ENCODE results near the gene PEX14. TPM values are rescaled to one million over a fixed set of nuclear protein-coding genes. Genes with fewer than 3 reads are reported as not detected.

The PEX14 gene
- total and polyA plus RNA-seq, 5 donors from 2014 or later: 3.5 to 22.4 (median 4.9) TPM

- ATAC-seq (ENCODE audit: low read depth in 2 of 2) (no peak), DNase-seq (no peak)
- Mint-ChIP-seq H3K4me1 (peaks cover 9 to 23% (median 19%) of the 10 kb centered on the region in 4 donors), H3K27ac (no peak overlapping the region), H3K9me3 (no peaks in the 10 kb centered on the region), H3K27me3 (no peaks in the 10 kb centered on the region), H3K4me3 (no peak overlapping the region), H3K36me3 (peaks cover 48% of the 10 kb centered on the region)
- Histone ChIP-seq H3K4me3 (ENCODE audit: low read depth, low read length) (no peak overlapping the region), H3K27ac (ENCODE audit: insufficient read depth, low read length, poor library complexity, severe bottlenecking) (no peak overlapping the region), H3K4me1 (ENCODE audit: control insufficient read depth, insufficient read depth, low read length, poor library complexity, severe bottlenecking) (peaks cover 7% of the 10 kb centered on the region), H3K27me3 (ENCODE audit: control insufficient read depth, insufficient read depth, low read length) (no peaks in the 10 kb centered on the region), H3K9me3 (ENCODE audit: control insufficient read depth in 2 of 2, low read length in 2 of 2) (no peaks in the 10 kb centered on the region), H3K36me3 (ENCODE audit: control insufficient read depth, insufficient read depth, low read length) (peaks cover 47% of the 10 kb centered on the region)
Observed at GRCh38 chr1:10540277-10541005, 65.7 kb downstream of the PEX14 start.

GRCh38 chr1:10541286-10541685 lies 66.5 kb downstream of the PEX14 start:
- peaks cover 42% of the 10 kb centered on the region for H3K36me3 Mint-ChIP-seq
- H3K27ac ChIP-seq (ENCODE audit: insufficient read depth, low read length, poor library complexity, severe bottlenecking): no peak overlapping the region
- H3K27me3 ChIP-seq (ENCODE audit: control insufficient read depth, insufficient read depth, low read length): no peaks in the 10 kb centered on the region
- no peaks in the 10 kb centered on the region for H3K9me3 ChIP-seq (ENCODE audit: control insufficient read depth in 2 of 2, low read length in 2 of 2)
- no peak overlapping the region for H3K27ac Mint-ChIP-seq
- ATAC-seq (ENCODE audit: low read depth in 2 of 2): no peak
- H3K4me3 Mint-ChIP-seq: no peak overlapping the region
- DNase-seq: no peak
- peaks cover 7% of the 10 kb centered on the region for H3K4me1 ChIP-seq (ENCODE audit: control insufficient read depth, insufficient read depth, low read length, poor library complexity, severe bottlenecking)
- H3K9me3 Mint-ChIP-seq: no peaks in the 10 kb centered on the region
- no peak overlapping the region for H3K4me3 ChIP-seq (ENCODE audit: low read depth, low read length)
- H3K36me3 ChIP-seq (ENCODE audit: control insufficient read depth, insufficient read depth, low read length): peaks cover 43% of the 10 kb centered on the region
- no peaks in the 10 kb centered on the region for H3K27me3 Mint-ChIP-seq
- peaks cover 9 to 23% (median 19%) of the 10 kb centered on the region in 4 donors for H3K4me1 Mint-ChIP-seq

- Histone ChIP-seq H3K4me3 (ENCODE audit: low read depth, low read length) (no peak overlapping the region), H3K9me3 (ENCODE audit: control insufficient read depth in 2 of 2, low read length in 2 of 2) (no peaks in the 10 kb centered on the region), H3K36me3 (ENCODE audit: control insufficient read depth, insufficient read depth, low read length) (peaks cover 23% of the 10 kb centered on the region), H3K27me3 (ENCODE audit: control insufficient read depth, insufficient read depth, low read length) (no peaks in the 10 kb centered on the region), H3K27ac (ENCODE audit: insufficient read depth, low read length, poor library complexity, severe bottlenecking) (no peak overlapping the region), H3K4me1 (ENCODE audit: control insufficient read depth, insufficient read depth, low read length, poor library complexity, severe bottlenecking) (peaks cover 7% of the 10 kb centered on the region)
- Mint-ChIP-seq H3K9me3 (no peaks in the 10 kb centered on the region), H3K27me3 (no peaks in the 10 kb centered on the region), H3K4me1 (peaks cover 14 to 34% (median 24%) of the 10 kb centered on the region in 4 donors), H3K27ac (peak overlapping the region in 1 of 3 donors; percentile 20), H3K36me3 (peaks cover 24% of the 10 kb centered on the region), H3K4me3 (peak overlapping the region in 1 of 4 donors; percentile 8)
- ATAC-seq (ENCODE audit: low read depth in 2 of 2) (peak; percentile 45 to 52), DNase-seq (peak in 2 of 3 donors; percentile 10 to 32)
Observed at GRCh38 chr1:10544239-10544638, 69.5 kb downstream of the PEX14 start.

DNA sequence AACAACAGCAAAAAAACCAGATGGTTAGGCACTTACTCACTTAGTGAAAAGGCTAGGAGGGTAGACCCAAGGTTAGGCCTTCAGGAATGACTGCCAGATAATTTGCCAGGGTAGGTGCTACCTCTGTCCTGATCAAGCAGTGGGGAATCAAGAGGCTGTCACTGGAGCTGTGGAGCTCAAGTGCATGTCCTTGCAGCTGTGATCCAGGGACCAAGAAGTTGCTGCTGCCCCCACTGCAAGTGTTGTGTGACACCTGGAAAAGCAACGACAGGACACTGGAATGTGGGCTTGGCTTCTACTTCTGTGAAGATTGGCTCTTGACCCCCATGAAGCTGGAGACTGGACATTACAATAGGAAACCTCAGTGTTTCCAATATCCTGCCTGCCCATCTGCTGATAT lies 72.1 kb downstream of the PEX14 start:
- H3K4me1 Mint-ChIP-seq: peaks cover 14 to 42% (median 26%) of the 10 kb centered on the region in 4 donors
- H3K27me3 ChIP-seq (ENCODE audit: control insufficient read depth, insufficient read depth, low read length): no peaks in the 10 kb centered on the region
- H3K27ac ChIP-seq (ENCODE audit: insufficient read depth, low read length, poor library complexity, severe bottlenecking): no peak overlapping the region
- H3K9me3 ChIP-seq (ENCODE audit: control insufficient read depth in 2 of 2, low read length in 2 of 2): no peaks in the 10 kb centered on the region
- no peaks in the 10 kb centered on the region for H3K27me3 Mint-ChIP-seq
- ATAC-seq (ENCODE audit: low read depth in 2 of 2): no peak
- H3K4me1 ChIP-seq (ENCODE audit: control insufficient read depth, insufficient read depth, low read length, poor library complexity, severe bottlenecking): peaks cover 7% of the 10 kb centered on the region
- no peak for DNase-seq
- no peaks in the 10 kb centered on the region for H3K9me3 Mint-ChIP-seq
- H3K27ac Mint-ChIP-seq: no peak overlapping the region
- no peak overlapping the region for H3K4me3 ChIP-seq (ENCODE audit: low read depth, low read length)
- H3K36me3 Mint-ChIP-seq: peaks cover 15% of the 10 kb centered on the region
- peaks cover 14% of the 10 kb centered on the region for H3K36me3 ChIP-seq (ENCODE audit: control insufficient read depth, insufficient read depth, low read length)
- no peak overlapping the region for H3K4me3 Mint-ChIP-seq

GRCh38 chr1:10549904-10550664 lies 75.3 kb downstream of the PEX14 start:
- no peaks in the 10 kb centered on the region for H3K27me3 ChIP-seq (ENCODE audit: control insufficient read depth, insufficient read depth, low read length)
- no peak overlapping the region for H3K27ac ChIP-seq (ENCODE audit: insufficient read depth, low read length, poor library complexity, severe bottlenecking)
- Mint-ChIP-seq H3K9me3 (no peaks in the 10 kb centered on the region), H3K4me3 (no peak overlapping the region), H3K36me3 (peaks cover 10% of the 10 kb centered on the region), H3K27me3 (no peaks in the 10 kb centered on the region), H3K4me1 (peaks cover 7 to 19% (median 17%) of the 10 kb centered on the region in 4 donors), H3K27ac (peak overlapping the region in 1 of 3 donors; percentile 47)
- ATAC-seq (ENCODE audit: low read depth in 2 of 2): no peak
- no peak for DNase-seq
- no peaks in the 10 kb centered on the region for H3K9me3 ChIP-seq (ENCODE audit: control insufficient read depth in 2 of 2, low read length in 2 of 2)
- H3K36me3 ChIP-seq (ENCODE audit: control insufficient read depth, insufficient read depth, low read length): peaks cover 5% of the 10 kb centered on the region
- H3K4me1 ChIP-seq (ENCODE audit: control insufficient read depth, insufficient read depth, low read length, poor library complexity, severe bottlenecking): no peaks in the 10 kb centered on the region
- H3K4me3 ChIP-seq (ENCODE audit: low read depth, low read length): no peak overlapping the region

DNA sequence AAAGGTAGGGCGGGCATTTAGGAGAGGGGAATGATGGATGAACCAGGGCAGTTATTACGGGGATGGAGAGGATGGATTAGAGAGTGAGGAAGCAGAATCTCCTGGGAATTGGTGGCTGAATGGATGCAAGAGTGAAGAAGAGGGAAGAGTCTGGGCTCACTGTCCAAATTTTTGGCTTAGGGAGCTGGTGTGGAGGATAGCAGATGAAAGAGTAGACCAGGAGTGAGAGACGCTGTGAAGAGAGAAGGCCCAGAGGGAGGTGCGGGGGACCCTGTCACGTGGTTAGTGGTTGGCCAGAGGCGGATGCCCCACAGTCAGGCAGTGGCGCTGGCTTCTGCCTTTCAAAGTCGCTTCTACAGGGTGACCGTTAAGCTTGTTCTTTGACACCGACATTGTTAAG lies 78.4 kb downstream of the PEX14 start:
- Mint-ChIP-seq H3K9me3 (no peaks in the 10 kb centered on the region), H3K36me3 (peaks cover 16% of the 10 kb centered on the region), H3K27ac (peak overlapping the region in 1 of 3 donors; percentile 82), H3K4me1 (peaks cover 3 to 26% (median 18%) of the 10 kb centered on the region in 4 donors), H3K4me3 (no peak overlapping the region), H3K27me3 (no peaks in the 10 kb centered on the region)
- Histone ChIP-seq H3K36me3 (ENCODE audit: control insufficient read depth, insufficient read depth, low read length) (peaks cover 5% of the 10 kb centered on the region), H3K27me3 (ENCODE audit: control insufficient read depth, insufficient read depth, low read length) (no peaks in the 10 kb centered on the region), H3K27ac (ENCODE audit: insufficient read depth, low read length, poor library complexity, severe bottlenecking) (no peak overlapping the region), H3K4me3 (ENCODE audit: low read depth, low read length) (no peak overlapping the region), H3K9me3 (ENCODE audit: control insufficient read depth in 2 of 2, low read length in 2 of 2) (no peaks in the 10 kb centered on the region), H3K4me1 (ENCODE audit: control insufficient read depth, insufficient read depth, low read length, poor library complexity, severe bottlenecking) (no peaks in the 10 kb centered on the region)
- ATAC-seq (ENCODE audit: low read depth in 2 of 2) (no peak), DNase-seq (no peak)

DNA sequence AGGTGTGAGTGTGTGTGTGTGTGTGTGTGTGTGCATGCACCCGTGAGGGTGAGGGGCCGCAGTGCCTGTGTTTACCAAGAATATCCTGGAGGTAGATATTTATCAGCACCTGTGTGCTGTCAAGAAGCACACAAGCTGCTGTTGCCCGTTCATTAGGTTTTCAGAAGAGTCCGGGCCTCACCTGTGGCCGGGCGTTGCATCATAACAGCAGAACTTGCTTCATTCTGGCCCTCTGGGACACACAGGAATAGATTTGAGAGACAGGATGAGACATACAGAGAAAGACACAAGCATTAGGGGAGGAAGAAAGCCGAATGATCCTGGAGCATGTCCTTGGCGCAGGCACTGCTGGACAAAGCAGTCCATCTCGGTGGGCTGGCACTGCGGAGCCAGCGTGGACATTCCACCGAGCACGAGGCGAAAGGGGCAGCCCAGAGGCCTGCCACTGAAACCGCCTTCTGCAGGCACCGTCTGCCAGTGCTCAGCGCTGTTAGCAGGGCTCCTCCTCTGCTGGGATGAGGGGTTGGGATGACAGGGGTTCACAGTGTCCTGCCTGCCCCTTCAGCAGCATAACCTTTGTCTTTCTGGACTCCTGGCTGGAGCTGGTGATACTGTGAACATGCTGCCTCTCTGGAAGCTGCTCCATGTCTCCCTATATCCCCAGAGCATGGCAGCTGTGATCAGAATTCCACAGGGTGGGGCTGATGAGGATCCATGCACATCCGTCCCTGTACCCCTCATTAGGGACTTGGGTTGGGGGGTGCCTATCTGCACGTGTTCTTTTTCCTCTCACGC lies 81.1 kb downstream of the PEX14 start:
- peak overlapping the region in 1 of 3 donors; percentile 1 for H3K27ac Mint-ChIP-seq
- Histone ChIP-seq H3K4me3 (ENCODE audit: low read depth, low read length) (no peak overlapping the region), H3K9me3 (ENCODE audit: control insufficient read depth in 2 of 2, low read length in 2 of 2) (no peaks in the 10 kb centered on the region), H3K4me1 (ENCODE audit: control insufficient read depth, insufficient read depth, low read length, poor library complexity, severe bottlenecking) (no peaks in the 10 kb centered on the region), H3K27ac (ENCODE audit: insufficient read depth, low read length, poor library complexity, severe bottlenecking) (no peak overlapping the region), H3K36me3 (ENCODE audit: control insufficient read depth, insufficient read depth, low read length) (no peaks in the 10 kb centered on the region), H3K27me3 (ENCODE audit: control insufficient read depth, insufficient read depth, low read length) (no peaks in the 10 kb centered on the region)
- H3K4me3 Mint-ChIP-seq: no peak overlapping the region
- DNase-seq (no peak), ATAC-seq (ENCODE audit: low read depth in 2 of 2) (no peak)
- no peaks in the 10 kb centered on the region for H3K27me3 Mint-ChIP-seq
- peaks cover 0 to 17% (median 8%) of the 10 kb centered on the region in 4 donors for H3K4me1 Mint-ChIP-seq
- H3K9me3 Mint-ChIP-seq: no peaks in the 10 kb centered on the region
- peaks cover 11% of the 10 kb centered on the region for H3K36me3 Mint-ChIP-seq

Data from CD4-positive, CD25-positive, alpha-beta regulatory T cell (primary cell).